GM23338 (cell line): ENCODE measurements around the gene MAVS. TPM values are rescaled to one million over a fixed set of nuclear protein-coding genes. Genes with fewer than 3 reads are reported as not detected.

Source experiments
- ATAC-seq: fragments of 200-7000 bp; cut with Tn5 transposase; 3 replicates; pipeline ENCODE4 v1.9.1; 2020
- DNase-seq: peaks from one replicate; pipeline ENCODE4 v3.0.0-alpha.2; 2015; ENCODE audit warnings: low spot score
- H2AFZ ChIP-seq: fragments of 200-600 bp; sonication (generic); 2 replicates; pipeline ENCODE4 v1.8.0; 2016; ENCODE audit warnings: antibody characterized with exemption, mild to moderate bottlenecking, moderate library complexity
- H3F3A ChIP-seq: fragments of 200-600 bp; sonication (generic); replicated peaks from 2 replicates; pipeline ENCODE4 v1.8.0; 2017; ENCODE audit warnings: antibody characterized with exemption, mixed run types, low read depth
- H3K27ac ChIP-seq: fragments of 200-600 bp; sonication (generic); 2 replicates; pipeline ENCODE4 v1.6.1; 2016; ENCODE audit warnings: low read depth
- H3K27me3 ChIP-seq: fragments of 200-600 bp; sonication (generic); 2 replicates; pipeline ENCODE4 v1.8.0; 2016; ENCODE audit warnings: mild to moderate bottlenecking, mixed run types, moderate library complexity; ENCODE audit not compliant: insufficient read depth
- H3K36me3 ChIP-seq: fragments of 200-600 bp; sonication (generic); 2 replicates; pipeline ENCODE4 v1.8.0; 2016; ENCODE audit warnings: mild to moderate bottlenecking; ENCODE audit not compliant: insufficient read depth
- H3K4me1 ChIP-seq: fragments of 200-600 bp; sonication (generic); 2 replicates; pipeline ENCODE4 v1.8.0; 2016; ENCODE audit warnings: mild to moderate bottlenecking, moderate library complexity; ENCODE audit not compliant: insufficient read depth
- H3K4me2 ChIP-seq: fragments of 200-600 bp; sonication (generic); 2 replicates; pipeline ENCODE4 v1.7.1; 2017; ENCODE audit warnings: mixed run types
- H3K4me3 ChIP-seq: fragments of 200-600 bp; sonication (generic); 2 replicates; pipeline ENCODE4 v1.6.1; 2016; ENCODE audit warnings: mixed run types
- H3K79me2 ChIP-seq: fragments of 200-600 bp; sonication (generic); replicated peaks from 2 replicates; pipeline ENCODE4 v1.8.0; 2017; ENCODE audit warnings: mild to moderate bottlenecking; ENCODE audit not compliant: insufficient read depth
- H3K9me2 ChIP-seq: fragments of 200-600 bp; sonication (generic); 2 replicates; pipeline ENCODE4 v1.8.0; 2017; ENCODE audit not compliant: insufficient read depth
- H4K20me1 ChIP-seq: fragments of 200-600 bp; sonication (generic); replicated peaks from 2 replicates; pipeline ENCODE4 v1.8.0; 2017; ENCODE audit warnings: mild to moderate bottlenecking; ENCODE audit not compliant: insufficient read depth
- H3K27ac Mint-ChIP-seq: 2 replicates; pipeline ENCODE4 v1.8.0; 2020; ENCODE audit warnings: inconsistent platforms, mild to moderate bottlenecking, moderate library complexity, mixed read lengths
- H3K27me3 Mint-ChIP-seq: 3 replicates; pipeline ENCODE4 v1.8.0; 2022; ENCODE audit warnings: low read depth, mild to moderate bottlenecking, moderate library complexity, mixed read lengths, inconsistent platforms; ENCODE audit not compliant: insufficient read depth, poor library complexity
- H3K36me3 Mint-ChIP-seq: 3 replicates; pipeline ENCODE4 v1.8.0; 2021; ENCODE audit warnings: low read depth, mild to moderate bottlenecking, inconsistent platforms, moderate library complexity, mixed read lengths
- H3K4me1 Mint-ChIP-seq: 3 replicates; pipeline ENCODE4 v1.8.0; 2020; ENCODE audit warnings: mild to moderate bottlenecking, inconsistent platforms, mixed read lengths
- H3K4me3 Mint-ChIP-seq: 3 replicates; pipeline ENCODE4 v1.8.0; 2021; ENCODE audit warnings: moderate library complexity, mild to moderate bottlenecking, inconsistent platforms, mixed read lengths
- H3K9me3 Mint-ChIP-seq: 3 replicates; pipeline ENCODE4 v1.8.0; 2020; ENCODE audit warnings: moderate library complexity, mild to moderate bottlenecking, inconsistent platforms, mixed read lengths
- CREB1 ChIP-seq: fragments of 250-450 bp; sonication (Bioruptor Pico); IDR thresholded peaks from 2 replicates; pipeline ENCODE4 v1.5.0; 2020; ENCODE audit warnings: low read depth, mild to moderate bottlenecking, moderate library complexity
- CTCF ChIP-seq, 2 experiments: fragments of 200-600 bp in 1 of 2; sonication (generic) in 1 of 2; conservative IDR thresholded peaks; 2 replicates each; pipeline versions ENCODE4 v1.5.1 to v1.6.1; 2016 to 2017; ENCODE audit warnings: antibody characterized with exemption in 2 of 2, low read depth in 2 of 2, mild to moderate bottlenecking in 2 of 2, moderate library complexity in 1 of 2
- EZH2 ChIP-seq: fragments of 200-600 bp; sonication (generic); IDR thresholded peaks from one replicate; pipeline ENCODE4 v1.8.0; 2017; ENCODE audit warnings: antibody characterized with exemption, mild to moderate bottlenecking, low read depth; ENCODE audit not compliant: unreplicated experiment
- EZH2phosphoT487 ChIP-seq: fragments of 200-600 bp; sonication (generic); IDR thresholded peaks from one replicate; pipeline ENCODE4 v1.8.1; 2018; ENCODE audit warnings: antibody characterized with exemption; ENCODE audit not compliant: unreplicated experiment
- JUNB ChIP-seq: IDR thresholded peaks from one replicate; pipeline ENCODE4 v1.6.1; 2016; ENCODE audit warnings: antibody characterized with exemption; ENCODE audit not compliant: unreplicated experiment
- NANOG ChIP-seq: IDR thresholded peaks from 2 replicates; pipeline ENCODE4 v1.6.1; 2016; ENCODE audit warnings: antibody characterized with exemption, borderline replicate concordance
- POLR2AphosphoS5 ChIP-seq: IDR thresholded peaks from 2 replicates; pipeline ENCODE4 v1.6.1; 2016; ENCODE audit warnings: antibody characterized with exemption, low read depth
- STAT1 ChIP-seq: IDR thresholded peaks from one replicate; pipeline ENCODE4 v1.6.1; 2016; ENCODE audit warnings: antibody characterized with exemption; ENCODE audit not compliant: unreplicated experiment
- ZNF114 ChIP-seq: fragments of 250-450 bp; sonication (Bioruptor Pico); IDR thresholded peaks from 2 replicates; pipeline ENCODE4 v1.5.0; 2020; ENCODE audit warnings: mild to moderate bottlenecking, moderate library complexity
- ZNF331 ChIP-seq: fragments of 250-450 bp; sonication (Bioruptor Pico); IDR thresholded peaks from 2 replicates; pipeline ENCODE4 v1.5.0; 2020; ENCODE audit warnings: low read depth, mild to moderate bottlenecking, moderate library complexity
- polyA plus RNA-seq: library from polyadenylated mRNA; unstranded; fragments of >200 nt; fragmentation: Nextera tagmentation; extraction: Ambion mirVana; gene quantifications from 2 replicates; pipeline ENCODE4 v1.2.1, GENCODE V29; 2016
- total RNA-seq: library from RNA; depleted of rRNA; stranded (reverse); fragments of >200 nt; shearing (Covaris generic); gene quantifications from 2 replicates; pipeline ENCODE4 v1.2.3, GENCODE V29; 2014
- TF ChIP-seq, protein P1 (sequence below): IDR thresholded peaks from one replicate; pipeline ENCODE4 v1.6.1; 2018; ENCODE audit warnings: antibody characterized with exemption; ENCODE audit not compliant: unreplicated experiment
- TF ChIP-seq, protein P2 (sequence below): fragments of 250-450 bp; sonication (Bioruptor Pico); IDR thresholded peaks from 2 replicates; pipeline ENCODE4 v1.5.0; 2020; ENCODE audit warnings: mild to moderate bottlenecking, moderate library complexity
- TF ChIP-seq, protein P3 (sequence below): IDR thresholded peaks from 2 replicates; pipeline ENCODE4 v1.6.1; 2016; ENCODE audit warnings: antibody characterized with exemption

The MAVS gene
- total and polyA plus RNA-seq, 2 experiments from 2014 or later = 5.2 to 21.8 TPM

DNA sequence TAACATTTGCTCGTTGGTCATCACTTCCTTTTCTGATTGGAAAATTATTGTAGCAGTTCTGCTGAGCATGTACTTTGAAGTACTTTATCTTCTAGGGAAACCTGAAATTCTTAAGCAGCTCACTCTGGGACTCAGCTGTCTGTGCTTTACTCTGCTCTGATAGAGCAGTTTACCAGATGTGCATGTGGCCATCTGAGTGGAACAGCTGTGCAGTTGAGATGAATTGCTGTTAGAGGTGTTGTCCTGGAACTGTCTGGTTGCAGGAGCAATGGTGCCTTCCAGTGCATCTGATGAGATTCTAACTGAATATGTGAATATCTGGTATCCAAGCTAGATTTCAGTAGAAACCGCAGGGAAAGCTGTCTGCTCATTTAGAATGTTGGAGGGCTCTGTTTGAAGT, 69.7 kb downstream of the MAVS start (continued):
- TF ChIP-seq, protein P1, sequence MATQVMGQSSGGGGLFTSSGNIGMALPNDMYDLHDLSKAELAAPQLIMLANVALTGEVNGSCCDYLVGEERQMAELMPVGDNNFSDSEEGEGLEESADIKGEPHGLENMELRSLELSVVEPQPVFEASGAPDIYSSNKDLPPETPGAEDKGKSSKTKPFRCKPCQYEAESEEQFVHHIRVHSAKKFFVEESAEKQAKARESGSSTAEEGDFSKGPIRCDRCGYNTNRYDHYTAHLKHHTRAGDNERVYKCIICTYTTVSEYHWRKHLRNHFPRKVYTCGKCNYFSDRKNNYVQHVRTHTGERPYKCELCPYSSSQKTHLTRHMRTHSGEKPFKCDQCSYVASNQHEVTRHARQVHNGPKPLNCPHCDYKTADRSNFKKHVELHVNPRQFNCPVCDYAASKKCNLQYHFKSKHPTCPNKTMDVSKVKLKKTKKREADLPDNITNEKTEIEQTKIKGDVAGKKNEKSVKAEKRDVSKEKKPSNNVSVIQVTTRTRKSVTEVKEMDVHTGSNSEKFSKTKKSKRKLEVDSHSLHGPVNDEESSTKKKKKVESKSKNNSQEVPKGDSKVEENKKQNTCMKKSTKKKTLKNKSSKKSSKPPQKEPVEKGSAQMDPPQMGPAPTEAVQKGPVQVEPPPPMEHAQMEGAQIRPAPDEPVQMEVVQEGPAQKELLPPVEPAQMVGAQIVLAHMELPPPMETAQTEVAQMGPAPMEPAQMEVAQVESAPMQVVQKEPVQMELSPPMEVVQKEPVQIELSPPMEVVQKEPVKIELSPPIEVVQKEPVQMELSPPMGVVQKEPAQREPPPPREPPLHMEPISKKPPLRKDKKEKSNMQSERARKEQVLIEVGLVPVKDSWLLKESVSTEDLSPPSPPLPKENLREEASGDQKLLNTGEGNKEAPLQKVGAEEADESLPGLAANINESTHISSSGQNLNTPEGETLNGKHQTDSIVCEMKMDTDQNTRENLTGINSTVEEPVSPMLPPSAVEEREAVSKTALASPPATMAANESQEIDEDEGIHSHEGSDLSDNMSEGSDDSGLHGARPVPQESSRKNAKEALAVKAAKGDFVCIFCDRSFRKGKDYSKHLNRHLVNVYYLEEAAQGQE = no peak
- no peak for TF ChIP-seq POLR2AphosphoS5

DNA sequence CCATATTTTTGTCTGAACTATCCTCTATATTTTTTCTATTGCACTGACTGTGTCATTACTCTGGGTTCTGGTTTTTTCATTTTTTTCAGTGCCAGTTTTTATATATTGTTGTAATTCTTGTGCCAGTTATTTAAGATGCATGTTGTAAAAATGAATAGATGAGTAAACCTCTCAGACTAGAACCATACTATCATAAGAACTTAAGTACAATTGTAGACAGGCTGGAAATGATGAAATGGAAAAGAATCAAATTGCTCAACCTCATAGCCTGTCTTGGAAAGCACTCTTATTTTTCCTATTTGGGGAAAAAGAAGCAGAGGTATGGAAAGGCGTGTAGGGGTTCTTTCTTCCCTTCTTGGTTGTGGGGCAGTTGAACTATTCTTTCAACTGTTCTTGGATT, 72.7 kb downstream of the MAVS start:
- Histone ChIP-seq H3K4me1 (no peaks in the 10 kb centered on the region), H3F3A (peaks cover 16% of the 10 kb centered on the region; the same call in 1 of the 2 replicates), H3K79me2 (peaks cover 92% of the 10 kb centered on the region), H3K4me2 (no peak overlapping the region), H2AFZ (no peak overlapping the region), H3K27me3 (no peaks in the 10 kb centered on the region), H3K9me2 (no peaks in the 10 kb centered on the region), H3K27ac (no peak overlapping the region), H3K4me3 (no peak overlapping the region), H4K20me1 (peaks cover 83% of the 10 kb centered on the region), H3K36me3 (peaks cover 48% of the 10 kb centered on the region)
- H3K27ac Mint-ChIP-seq = no peak overlapping the region
- peaks cover 88% of the 10 kb centered on the region for H3K36me3 Mint-ChIP-seq
- peaks cover 15% of the 10 kb centered on the region for H3K4me1 Mint-ChIP-seq
- DNase-seq (no peak), ATAC-seq (no peak)
- no peak overlapping the region for H3K4me3 Mint-ChIP-seq
- H3K27me3 Mint-ChIP-seq = peaks cover 11% of the 10 kb centered on the region
- no peaks in the 10 kb centered on the region for H3K9me3 Mint-ChIP-seq
- TF ChIP-seq, protein P2, sequence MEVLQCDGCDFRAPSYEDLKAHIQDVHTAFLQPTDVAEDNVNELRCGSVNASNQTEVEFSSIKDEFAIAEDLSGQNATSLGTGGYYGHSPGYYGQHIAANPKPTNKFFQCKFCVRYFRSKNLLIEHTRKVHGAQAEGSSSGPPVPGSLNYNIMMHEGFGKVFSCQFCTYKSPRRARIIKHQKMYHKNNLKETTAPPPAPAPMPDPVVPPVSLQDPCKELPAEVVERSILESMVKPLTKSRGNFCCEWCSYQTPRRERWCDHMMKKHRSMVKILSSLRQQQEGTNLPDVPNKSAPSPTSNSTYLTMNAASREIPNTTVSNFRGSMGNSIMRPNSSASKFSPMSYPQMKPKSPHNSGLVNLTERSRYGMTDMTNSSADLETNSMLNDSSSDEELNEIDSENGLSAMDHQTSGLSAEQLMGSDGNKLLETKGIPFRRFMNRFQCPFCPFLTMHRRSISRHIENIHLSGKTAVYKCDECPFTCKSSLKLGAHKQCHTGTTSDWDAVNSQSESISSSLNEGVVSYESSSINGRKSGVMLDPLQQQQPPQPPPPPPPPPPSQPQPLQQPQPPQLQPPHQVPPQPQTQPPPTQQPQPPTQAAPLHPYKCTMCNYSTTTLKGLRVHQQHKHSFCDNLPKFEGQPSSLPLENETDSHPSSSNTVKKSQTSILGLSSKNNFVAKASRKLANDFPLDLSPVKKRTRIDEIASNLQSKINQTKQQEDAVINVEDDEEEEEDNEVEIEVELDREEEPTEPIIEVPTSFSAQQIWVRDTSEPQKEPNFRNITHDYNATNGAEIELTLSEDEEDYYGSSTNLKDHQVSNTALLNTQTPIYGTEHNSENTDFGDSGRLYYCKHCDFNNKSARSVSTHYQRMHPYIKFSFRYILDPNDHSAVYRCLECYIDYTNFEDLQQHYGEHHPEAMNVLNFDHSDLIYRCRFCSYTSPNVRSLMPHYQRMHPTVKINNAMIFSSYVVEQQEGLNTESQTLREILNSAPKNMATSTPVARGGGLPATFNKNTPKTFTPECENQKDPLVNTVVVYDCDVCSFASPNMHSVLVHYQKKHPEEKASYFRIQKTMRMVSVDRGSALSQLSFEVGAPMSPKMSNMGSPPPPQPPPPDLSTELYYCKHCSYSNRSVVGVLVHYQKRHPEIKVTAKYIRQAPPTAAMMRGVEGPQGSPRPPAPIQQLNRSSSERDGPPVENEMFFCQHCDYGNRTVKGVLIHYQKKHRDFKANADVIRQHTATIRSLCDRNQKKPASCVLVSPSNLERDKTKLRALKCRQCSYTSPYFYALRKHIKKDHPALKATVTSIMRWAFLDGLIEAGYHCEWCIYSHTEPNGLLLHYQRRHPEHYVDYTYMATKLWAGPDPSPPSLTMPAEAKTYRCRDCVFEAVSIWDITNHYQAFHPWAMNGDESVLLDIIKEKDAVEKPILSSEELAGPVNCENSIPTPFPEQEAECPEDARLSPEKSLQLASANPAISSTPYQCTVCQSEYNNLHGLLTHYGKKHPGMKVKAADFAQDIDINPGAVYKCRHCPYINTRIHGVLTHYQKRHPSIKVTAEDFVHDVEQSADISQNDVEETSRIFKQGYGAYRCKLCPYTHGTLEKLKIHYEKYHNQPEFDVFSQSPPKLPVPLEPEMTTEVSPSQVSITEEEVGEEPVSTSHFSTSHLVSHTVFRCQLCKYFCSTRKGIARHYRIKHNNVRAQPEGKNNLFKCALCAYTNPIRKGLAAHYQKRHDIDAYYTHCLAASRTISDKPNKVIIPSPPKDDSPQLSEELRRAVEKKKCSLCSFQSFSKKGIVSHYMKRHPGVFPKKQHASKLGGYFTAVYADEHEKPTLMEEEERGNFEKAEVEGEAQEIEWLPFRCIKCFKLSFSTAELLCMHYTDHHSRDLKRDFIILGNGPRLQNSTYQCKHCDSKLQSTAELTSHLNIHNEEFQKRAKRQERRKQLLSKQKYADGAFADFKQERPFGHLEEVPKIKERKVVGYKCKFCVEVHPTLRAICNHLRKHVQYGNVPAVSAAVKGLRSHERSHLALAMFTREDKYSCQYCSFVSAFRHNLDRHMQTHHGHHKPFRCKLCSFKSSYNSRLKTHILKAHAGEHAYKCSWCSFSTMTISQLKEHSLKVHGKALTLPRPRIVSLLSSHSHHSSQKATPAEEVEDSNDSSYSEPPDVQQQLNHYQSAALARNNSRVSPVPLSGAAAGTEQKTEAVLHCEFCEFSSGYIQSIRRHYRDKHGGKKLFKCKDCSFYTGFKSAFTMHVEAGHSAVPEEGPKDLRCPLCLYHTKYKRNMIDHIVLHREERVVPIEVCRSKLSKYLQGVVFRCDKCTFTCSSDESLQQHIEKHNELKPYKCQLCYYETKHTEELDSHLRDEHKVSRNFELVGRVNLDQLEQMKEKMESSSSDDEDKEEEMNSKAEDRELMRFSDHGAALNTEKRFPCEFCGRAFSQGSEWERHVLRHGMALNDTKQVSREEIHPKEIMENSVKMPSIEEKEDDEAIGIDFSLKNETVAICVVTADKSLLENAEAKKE (CRISPR knock-in tag) = no peak
- no peak for TF ChIP-seq STAT1
- no peak for TF ChIP-seq EZH2phosphoT487
- no peak for TF ChIP-seq NANOG
- TF ChIP-seq CTCF (conservative IDR thresholded peaks at IDR 0.05; ENCODE audit: low read depth in 2 of 2) = no peak
- TF ChIP-seq, protein P3, sequence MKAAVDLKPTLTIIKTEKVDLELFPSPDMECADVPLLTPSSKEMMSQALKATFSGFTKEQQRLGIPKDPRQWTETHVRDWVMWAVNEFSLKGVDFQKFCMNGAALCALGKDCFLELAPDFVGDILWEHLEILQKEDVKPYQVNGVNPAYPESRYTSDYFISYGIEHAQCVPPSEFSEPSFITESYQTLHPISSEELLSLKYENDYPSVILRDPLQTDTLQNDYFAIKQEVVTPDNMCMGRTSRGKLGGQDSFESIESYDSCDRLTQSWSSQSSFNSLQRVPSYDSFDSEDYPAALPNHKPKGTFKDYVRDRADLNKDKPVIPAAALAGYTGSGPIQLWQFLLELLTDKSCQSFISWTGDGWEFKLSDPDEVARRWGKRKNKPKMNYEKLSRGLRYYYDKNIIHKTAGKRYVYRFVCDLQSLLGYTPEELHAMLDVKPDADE = no peak
- TF ChIP-seq EZH2 = no peak
- TF ChIP-seq ZNF114 (CRISPR knock-in tag) = no peak
- no peak for TF ChIP-seq JUNB
- no peak for TF ChIP-seq CREB1 (CRISPR knock-in tag)
- TF ChIP-seq ZNF331 (CRISPR knock-in tag) = no peak
